ENCODE data around the gene DHODH. TPM values are rescaled to one million over a fixed set of nuclear protein-coding genes. Genes with fewer than 3 reads are reported as not detected.
"Not testable (repeated sequence)": the region's sequence is repeated elsewhere in the genome, so short reads cannot be mapped to it uniquely, and the experiment has no call there.

Gene DHODH
- 3.9 TPM for total RNA-seq

- peak; percentile 98 for DNase-seq
These were observed at the start of gene DHODH for GRCh38 chr16:72008424-72009216. DHODH (plus strand) TSS chr16:72008744; CDS start chr16:72008765, 21 bp downstream.

GRCh38 chr16:71961066-71962039 lies 47.2 kb upstream of the DHODH start:
- peak; percentile 73 for DNase-seq

GRCh38 chr16:71963125-71963875 lies 45.2 kb upstream of the DHODH start:
- no peak for DNase-seq

GRCh38 chr16:71965223-71965622 lies 43.3 kb upstream of the DHODH start:
- DNase-seq = no peak

GRCh38 chr16:71966932-71967331 lies 41.6 kb upstream of the DHODH start:
- DNase-seq = no peak

GRCh38 chr16:71969353-71969752 lies 39.2 kb upstream of the DHODH start:
- DNase-seq = no peak

- no peak for DNase-seq
These were observed 37.0 kb upstream of the DHODH start for GRCh38 chr16:71971571-71971970.

- DNase-seq = no peak
These were observed 36.2 kb upstream of the DHODH start for GRCh38 chr16:71972356-71972755.

GRCh38 chr16:71973001-71973400 lies 35.5 kb upstream of the DHODH start:
- DNase-seq = no peak

- no peak for DNase-seq
These were observed 34.3 kb upstream of the DHODH start for GRCh38 chr16:71974068-71974818.

GRCh38 chr16:71985262-71985974 lies 23.1 kb upstream of the DHODH start:
- no peak for DNase-seq

- no peak for DNase-seq
These were observed 22.4 kb upstream of the DHODH start for GRCh38 chr16:71986131-71986530.

GRCh38 chr16:71995038-71995437 lies 13.5 kb upstream of the DHODH start:
- no peak for DNase-seq

GRCh38 chr16:71997578-71997977 lies 11.0 kb upstream of the DHODH start:
- DNase-seq = not testable (repeated sequence)

GRCh38 chr16:72001180-72001874 lies 7.2 kb upstream of the DHODH start:
- DNase-seq = no peak

GRCh38 chr16:72002619-72003018 lies 5.9 kb upstream of the DHODH start:
- DNase-seq = no peak

- DNase-seq = not testable (repeated sequence)
These were observed 500 bp upstream of the DHODH start for GRCh38 chr16:72008065-72008423.

GRCh38 chr16:72009779-72010178 lies 1.2 kb downstream of the DHODH start:
- no peak for DNase-seq

- no peak for DNase-seq
These were observed 4.1 kb downstream of the DHODH start for GRCh38 chr16:72012607-72013006.

- no peak for DNase-seq
These were observed 4.8 kb downstream of the DHODH start for GRCh38 chr16:72013389-72013788.

All from occipital lobe (tissue), 2 donors.